GM19239 (cell line): ENCODE measurements around the gene EXD3.

Source experiments
- DNase-seq: peaks from one replicate; pipeline ENCODE4 v3.0.0; 2011; ENCODE audit warnings: low spot score; ENCODE audit not compliant: insufficient read length
- FAIRE-seq: peaks from 2 replicates; lab custom pipeline; 2011; peaks lifted over from hg19 to GRCh38; lab: Jason Lieb, UNC

EXD3 gene

DNA sequence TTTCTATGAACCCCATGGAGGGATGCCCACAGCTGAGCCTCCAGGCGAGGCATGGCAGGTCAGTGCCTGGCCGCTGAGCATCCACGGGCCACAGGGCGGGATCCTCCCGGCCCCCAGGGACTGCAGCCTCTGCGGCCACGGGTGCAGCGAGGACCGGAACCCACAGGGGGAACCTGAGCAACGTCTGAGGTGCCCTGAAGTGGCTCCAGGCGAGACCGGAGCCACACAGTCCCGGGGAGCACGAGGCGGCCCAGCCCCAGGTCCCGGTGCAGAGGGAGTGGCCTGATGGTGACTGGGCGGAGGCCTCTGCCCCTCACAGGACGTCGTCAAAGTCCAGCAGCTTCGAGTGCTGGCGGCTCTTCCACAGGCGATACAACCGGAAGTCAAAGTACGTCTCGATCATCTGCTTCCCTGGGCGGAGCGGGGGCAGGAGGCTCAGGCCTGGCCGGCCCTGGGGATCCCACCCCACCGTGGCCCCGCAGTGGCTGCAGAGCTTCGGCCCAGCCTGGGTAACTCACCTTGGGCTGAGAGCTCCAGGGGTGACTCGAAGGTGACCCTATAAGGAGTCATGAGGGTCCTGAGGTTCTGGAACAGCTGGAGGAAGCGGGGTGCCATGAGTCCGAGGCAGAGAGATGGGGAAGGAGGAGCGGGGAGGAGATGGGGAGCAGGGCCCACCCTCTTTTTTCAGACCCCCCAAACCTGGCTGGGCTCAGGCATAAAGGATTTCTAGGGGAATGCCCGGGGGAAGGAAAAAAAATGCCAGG is 26.3 kb upstream of the EXD3 start:
- DNase-seq (no peak), FAIRE-seq (no peak)

DNA sequence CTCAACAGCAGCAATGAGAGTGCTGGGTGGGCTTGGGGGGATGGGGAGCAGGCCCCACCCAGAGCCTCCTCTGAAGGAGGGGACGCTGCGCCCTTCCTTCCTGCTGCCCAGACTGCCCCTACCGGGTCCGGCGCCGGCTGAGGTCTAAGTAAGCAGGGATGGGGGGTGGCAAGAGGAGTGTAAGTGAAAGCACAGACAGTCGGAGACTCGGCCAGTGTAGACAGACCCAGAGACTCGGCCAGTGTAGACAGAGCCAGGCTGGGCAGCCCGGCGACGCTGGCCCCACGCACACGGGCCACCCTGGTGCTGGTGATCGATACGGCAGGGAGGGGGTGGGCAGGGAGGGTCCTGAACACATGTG is 25.6 kb upstream of the EXD3 start:
- no peak for DNase-seq

DNA sequence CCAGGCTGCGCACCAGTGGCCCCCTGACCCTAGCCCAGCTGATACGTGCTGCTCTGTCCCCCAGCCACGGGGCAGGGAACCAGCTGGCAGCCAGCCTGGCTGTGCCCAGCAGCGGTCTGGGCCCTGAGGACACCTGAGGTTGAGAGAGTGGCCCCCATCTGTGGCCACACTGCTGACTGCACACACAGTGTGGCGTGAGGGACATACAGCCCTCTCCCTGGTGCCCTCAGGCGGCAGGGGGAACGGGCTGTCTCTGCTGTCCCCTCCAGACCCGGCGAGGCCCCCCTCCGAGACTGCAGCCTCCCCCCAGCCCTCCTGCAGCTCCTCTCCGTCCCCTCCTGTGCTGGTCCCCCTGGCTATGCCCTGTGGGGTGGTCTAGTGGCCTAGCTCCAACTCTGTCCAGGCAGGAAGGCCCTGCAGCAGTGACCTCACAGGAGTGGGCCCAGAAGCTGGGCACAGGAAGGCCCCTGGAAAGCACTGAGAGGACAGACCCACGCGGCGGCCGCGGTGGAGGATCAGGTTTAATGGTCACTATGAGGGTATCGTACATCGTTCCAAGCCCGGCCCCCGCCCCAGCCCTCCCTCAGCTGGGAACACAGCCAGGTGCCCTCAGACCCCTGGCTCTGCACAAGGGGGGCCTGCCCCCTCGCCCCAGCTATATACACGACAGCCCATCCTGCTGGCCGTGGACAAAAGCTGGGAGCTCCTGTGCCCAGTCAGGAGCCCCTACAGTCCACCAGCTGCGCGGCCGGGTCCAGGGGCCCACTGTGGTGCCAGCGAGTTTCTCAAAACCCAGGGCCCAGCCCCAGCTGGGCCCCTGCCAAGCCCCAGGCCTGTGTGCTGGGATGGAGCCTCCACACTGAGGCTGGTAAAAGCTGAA is 25.0 kb upstream of the EXD3 start:
- DNase-seq (no peak), FAIRE-seq (no peak)

More for the DNA sequence above, 25.6 kb upstream of the EXD3 start:
- no peak for FAIRE-seq

DNA sequence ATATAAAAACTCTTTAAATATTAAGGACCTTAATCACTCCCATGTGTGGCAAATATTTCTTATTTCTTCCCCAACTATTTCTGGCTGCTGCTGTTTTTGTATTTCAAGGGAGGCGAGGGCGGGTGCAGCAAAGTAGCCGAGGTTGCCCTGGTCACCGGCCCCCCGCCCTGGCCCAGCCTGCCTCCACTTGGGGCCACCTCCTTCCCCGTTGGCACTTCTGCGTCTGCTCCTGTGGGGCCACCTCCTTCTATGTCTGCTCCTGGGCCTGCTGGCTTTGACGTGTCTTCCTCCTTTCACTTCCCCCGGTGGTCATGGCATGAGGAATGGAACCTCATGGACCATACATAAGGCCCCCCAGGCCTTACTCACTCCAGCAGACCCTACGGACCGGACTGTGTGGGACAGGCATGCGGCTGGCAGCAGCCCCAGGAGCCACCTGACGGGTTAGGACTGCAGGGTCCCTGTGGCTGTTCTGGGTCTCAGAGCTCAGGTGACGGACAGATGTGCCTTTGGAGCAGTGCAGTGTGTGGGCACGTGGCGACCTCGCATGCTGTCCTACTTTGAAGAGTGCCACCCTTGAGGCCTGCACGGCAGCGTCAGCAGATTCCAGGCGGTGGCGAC is 24.0 kb upstream of the EXD3 start:
- no peak for DNase-seq
- FAIRE-seq: no peak

DNA sequence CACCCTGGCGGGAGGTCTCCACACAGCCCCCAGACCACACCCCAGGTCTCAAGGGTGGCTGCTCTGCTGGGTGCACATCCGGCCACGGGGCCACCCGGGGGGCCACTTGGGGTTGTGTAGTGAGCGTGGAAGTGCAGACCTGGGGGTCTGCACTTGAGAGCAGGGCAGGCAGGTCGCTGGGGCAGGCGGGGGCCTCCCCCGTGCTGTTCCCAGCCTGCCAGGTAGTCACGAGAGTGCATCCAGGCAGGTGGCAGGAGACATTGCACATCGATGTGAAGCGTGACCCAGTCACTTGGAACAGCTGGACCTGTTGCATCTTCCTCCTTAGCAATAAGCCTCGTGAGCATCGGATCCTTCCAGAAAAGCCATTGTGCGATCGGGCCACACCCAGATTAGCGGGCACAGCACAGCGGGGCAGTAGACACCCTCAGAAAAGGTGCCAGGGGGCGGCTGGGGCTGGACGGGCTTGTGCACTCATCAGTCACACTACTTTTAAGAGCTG is 23.0 kb upstream of the EXD3 start:
- no peak for DNase-seq
- no peak for FAIRE-seq

DNA sequence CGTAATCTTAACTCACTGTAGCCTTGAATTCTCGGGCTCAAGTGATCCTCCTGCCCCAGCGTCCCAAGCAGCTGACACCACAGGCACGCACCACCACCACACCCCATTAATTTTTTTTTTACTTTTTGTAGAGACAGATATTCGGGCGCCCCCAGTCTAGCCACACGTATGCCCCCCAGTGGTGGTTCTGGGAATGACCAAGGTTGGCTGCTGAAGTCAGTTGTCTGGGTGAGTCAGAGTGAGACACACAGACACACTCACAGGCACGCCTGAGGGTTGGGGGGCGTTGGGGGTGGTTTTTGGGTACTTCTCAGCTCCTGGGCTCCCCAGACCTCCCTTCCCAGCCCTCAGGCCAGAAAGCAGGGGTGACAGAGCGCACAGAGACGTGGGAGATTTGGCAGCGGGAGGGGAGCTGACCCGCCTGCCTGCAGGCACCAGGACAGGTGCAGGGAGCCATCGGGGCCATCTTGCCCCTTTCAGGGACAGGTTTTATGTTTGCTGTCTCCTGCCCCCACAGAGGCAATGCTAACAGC is 22.4 kb upstream of the EXD3 start:
- FAIRE-seq (peak; percentile 90), DNase-seq (peak; percentile 90)

DNA sequence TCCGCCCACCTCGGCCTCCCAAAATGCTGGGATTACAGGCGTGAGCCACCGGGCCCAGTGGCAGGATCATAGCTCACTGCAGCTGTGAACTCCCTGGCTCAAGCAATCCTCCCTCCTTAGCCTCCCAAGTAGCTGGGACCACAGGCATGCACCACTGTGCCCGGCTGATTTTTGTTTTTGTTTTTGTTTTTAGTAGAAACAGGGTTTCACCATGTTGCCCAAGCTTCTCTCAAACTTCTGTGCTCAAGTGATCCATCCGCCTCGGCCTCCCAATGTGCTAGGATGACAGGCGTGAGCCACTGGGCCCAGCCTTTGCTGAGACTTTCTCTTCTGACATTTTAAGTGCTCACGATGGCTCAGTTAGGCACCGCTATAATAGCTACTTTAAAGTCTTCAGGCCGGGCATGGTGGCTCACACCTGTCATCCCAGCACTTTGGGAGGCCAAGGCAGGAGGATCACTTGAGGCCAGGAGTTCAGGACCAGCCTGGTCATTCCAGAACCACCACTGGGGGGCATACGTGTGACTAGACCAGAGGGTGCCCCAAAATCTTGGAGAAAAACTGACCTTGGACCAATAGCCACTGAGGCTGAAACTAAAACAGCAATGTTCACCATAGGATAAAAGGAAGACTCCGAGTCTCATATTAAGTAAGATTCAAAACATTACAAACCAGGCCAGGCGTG is 21.3 kb upstream of the EXD3 start:
- no peak for FAIRE-seq
- no peak for DNase-seq

DNA sequence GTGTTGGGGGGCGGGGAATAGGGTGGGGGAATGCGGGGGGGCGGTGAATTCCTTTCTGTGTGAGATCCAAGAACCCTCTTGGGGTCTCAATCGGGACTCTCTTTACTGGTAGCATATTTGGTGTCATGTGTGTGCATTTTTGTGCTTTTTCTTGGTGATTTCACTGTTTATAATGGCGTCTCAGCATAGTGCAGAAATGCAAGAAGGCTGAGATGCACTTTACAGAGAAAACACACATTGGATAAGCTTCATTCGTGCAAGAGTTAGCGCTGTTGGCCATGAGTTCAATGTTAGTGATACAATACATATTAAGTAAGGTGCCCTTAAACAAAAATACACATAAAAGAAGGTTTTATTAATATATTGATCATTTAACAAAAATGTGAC is 19.0 kb upstream of the EXD3 start:
- no peak for FAIRE-seq

DNA sequence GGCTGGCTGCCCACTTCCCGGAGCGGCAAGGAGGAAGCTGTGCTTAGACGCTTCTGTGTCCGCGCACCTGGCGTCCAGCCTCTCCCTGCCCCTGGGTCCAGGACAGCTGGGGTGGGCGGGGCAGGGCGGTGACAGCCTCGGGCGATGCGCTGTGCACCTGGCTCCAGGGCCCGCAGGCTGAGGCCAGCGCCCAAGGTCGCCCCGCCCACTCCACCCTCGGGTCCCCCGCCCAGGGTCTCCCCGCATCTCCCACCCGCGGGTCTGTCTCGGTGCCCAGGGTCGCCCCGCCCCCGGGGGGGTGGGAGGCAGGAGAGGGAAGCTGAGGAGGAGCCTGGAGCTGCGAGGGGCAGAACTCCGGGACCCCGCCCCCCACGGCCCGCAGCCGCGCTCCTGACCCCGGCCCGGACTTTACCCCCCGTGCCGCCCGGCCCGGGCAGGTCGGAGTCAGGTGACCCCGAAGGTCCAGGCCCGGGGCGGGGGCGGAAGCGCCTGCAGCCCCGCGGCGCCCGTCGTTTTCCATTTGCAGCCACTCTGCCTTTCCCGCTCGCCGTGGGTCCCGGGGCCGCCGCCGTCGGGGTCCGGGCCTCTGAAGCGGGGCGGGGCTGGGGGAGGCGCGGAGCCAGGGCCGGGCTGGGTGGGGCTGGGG is 18.4 kb upstream of the EXD3 start, which contains the start of gene ENTPD8:
ENTPD8 (minus strand) TSS at position 69 of the 646 bp plus-strand sequence. CDS start 3,072 bp downstream, outside the sequence.
- no peak for DNase-seq
- FAIRE-seq: no peak

More for the DNA sequence above, 19.0 kb upstream of the EXD3 start:
- DNase-seq: no peak

DNA sequence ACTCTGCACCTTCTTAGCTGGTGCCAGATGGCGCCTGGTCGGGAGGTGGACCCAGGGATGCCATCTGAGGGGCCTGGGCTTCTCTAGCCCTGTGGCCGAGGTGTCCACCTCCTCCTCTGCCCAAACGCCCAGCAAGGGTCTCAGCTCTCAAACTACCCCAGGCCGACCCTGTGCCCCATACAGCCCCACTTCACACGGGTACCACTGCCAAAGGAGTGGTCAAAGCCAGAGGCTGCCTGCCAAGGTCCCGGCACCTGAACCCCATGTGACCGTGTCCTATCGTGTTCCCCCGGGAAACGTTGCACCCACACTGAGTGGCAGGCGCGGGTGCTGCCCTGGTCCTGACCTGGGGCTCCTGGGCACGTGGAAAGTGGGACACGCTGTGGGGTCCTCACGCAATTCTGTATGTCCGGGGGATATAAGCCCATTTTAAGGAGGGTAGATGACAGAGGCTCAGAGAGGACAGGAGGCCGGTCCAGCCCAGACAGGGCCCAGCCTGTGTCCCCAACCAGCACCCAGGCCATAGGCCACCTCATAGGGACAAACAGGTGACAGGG is 16.3 kb upstream of the EXD3 start:
- FAIRE-seq (no peak), DNase-seq (no peak)

DNA sequence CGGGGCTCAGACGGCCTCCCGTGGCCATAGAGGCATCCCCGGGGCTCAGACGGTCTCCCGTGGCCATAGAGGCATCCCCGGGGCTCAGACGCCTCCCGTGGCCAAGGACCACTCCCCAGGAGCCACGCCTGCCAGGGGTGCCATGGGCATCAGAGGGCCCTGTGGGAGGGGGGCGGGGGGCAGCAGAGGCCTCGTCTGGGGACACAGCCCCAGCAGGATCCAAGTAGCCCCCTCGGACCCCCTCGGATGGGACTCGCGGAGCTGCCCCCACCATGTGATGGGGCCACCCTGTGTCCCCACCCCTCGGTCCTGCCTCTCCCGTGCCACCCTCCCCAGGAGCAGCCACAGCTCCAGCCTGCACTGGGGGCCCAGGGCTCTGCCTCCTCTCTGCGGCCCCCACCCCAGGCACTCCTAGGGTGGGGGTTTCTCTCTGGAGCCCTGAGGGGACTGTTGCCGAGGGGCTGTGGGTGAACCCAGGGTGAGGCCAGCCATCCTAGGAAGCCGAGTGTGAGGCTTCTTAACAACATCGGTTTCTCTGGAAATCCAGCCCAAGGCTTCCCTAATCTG is 15.7 kb upstream of the EXD3 start:
- no peak for DNase-seq
- no peak for FAIRE-seq

DNA sequence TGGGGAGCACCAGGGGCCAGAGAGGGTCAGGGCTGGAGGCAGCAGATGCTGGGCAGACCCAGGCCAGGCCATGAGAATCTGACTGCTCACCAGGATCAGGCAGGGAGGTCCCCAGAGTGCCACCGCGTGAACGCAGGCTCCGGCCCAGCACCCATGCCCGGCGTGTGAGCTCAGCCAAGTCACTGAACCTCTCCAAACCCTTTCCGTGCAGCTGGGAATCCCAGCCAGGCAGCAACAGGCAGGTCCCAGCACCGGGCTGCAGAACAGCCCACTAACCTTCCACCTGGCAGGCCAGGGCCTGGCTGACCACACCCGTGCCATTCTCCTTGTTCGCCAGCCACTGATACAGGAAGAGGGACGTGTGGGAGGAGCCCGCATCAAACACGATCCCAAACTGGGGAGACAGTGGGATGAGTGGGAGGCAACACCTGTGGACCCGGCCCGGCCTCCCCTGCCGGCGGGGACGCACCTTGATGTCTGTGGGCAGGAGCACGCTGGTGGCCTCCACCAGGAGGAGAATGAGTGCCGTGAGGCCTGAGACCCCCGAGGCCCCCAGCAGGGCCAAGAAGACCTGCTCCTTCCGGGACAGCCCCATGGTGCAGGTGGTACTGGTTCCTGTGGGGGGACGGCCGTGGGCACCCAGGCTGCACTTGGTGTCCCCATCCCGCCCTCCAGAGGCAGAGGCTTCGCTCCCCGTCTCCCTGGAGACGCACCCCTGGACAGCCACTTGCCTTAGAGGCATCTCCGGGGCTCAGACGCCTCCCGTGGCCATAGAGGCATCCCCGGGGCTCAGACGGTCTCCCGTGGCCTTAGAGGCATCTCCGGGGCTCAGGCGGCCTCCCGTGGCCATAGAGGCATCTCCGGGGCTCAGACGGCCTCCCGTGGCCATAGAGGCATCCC is 15.0 kb upstream of the EXD3 start:
- FAIRE-seq: no peak
- DNase-seq: no peak

DNA sequence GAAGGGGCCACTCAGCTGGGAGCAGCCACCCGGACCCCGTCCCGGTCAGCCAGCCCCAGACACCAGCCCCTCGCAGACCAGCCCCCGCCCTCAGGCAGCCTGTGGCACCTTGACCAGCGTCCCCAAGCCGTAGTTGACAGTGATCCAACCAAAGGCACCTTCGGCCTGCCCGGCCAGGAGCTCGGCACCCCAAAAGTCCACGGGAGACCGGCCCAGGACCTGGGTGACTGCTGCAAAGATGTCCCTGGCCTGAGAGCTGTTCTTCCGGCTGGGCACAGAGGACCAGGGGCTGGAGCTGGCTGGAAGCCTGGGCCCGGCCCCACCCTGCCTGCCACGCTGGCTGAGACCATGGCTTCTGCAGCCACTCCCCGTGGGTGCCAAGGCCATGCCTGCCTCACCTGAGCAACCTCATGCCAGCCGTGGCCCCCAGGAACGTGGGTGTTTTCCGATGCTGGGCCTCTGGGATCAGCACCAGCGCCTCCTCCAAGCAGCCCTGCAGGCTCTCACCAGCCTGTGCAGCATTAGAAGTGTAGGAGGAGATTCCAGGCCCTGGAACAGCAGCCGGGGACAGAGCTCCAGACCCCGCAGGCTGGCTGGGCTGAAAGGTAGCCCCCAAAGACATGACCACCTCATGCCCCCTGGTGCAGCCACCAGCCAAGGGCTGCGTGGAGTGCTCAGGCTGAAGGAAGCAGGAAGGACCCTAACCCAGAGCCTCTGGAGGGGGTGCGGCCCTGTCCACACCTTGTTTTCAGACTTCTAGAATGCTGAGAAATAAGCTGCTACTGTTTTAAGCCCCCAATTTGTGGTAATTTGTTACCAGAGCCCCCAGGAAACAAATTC is 14.0 kb upstream of the EXD3 start:
- DNase-seq (no peak), FAIRE-seq (no peak)

DNA sequence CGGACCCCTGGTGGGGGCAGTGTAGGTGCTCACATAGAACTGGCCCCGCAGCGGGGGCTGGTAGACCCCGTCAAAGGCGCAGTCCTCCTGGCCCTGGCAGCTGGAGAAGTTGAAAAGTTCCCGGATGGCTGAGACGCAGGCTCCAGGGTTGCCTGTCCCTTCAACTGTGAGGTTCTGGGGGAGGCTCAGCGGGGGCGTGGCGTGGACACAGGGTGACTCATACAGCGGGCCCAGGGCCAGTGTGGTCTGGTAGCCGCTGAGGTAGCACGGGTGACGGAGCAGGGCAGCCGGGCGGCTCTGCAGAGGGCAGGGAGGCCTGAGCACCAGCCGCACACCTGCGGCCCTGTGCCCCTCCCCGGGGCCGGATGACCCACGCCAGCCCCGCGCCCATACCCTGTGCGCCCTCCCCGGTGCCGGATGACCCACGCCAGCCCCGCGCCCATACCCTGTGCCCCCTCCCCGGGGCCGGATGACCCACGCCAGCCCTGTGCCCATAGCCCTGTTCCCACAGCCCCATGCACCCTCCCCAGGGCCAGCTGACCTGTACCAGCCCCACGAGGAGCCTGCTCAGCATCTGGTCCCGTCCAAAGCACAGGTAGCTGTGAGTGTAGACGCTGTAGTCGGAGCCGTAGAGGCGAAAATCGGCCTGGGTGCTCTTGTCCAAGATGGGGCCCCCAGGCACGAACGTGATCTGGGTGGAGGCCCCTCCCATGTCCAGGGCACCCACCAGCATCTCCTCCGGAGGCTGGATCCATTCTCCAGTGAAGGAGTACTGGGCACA is 13.2 kb upstream of the EXD3 start:
- no peak for DNase-seq
- FAIRE-seq: no peak

DNA sequence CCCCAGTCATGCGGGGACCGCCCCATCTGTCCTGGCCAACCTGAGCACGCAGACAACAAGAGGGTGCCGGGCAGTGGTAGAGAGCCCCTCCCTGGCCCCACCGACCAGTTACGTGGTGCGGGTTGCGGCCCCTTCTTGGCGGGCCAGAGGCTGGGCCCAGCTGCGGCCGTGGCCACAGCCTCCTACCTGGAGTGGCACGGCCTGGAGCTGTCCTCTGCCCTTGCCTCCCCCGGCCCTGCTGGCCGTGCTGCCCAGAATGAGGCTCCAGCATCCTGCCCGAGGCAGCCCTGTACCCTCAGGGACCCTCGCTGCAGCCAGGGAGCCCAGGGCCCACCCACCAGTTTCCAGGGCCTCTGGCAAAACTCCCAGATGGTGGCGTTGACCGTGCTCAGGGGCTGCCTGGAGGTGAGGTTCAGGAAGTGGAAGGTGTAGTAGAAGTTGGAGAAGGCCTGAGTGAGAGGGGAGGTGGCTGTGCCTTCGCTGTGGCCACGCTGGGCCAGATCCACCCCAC is 12.5 kb upstream of the EXD3 start:
- FAIRE-seq (no peak), DNase-seq (no peak)
